ENCODE measurements around the gene SLC14A1.

SLC14A1 gene

DNA sequence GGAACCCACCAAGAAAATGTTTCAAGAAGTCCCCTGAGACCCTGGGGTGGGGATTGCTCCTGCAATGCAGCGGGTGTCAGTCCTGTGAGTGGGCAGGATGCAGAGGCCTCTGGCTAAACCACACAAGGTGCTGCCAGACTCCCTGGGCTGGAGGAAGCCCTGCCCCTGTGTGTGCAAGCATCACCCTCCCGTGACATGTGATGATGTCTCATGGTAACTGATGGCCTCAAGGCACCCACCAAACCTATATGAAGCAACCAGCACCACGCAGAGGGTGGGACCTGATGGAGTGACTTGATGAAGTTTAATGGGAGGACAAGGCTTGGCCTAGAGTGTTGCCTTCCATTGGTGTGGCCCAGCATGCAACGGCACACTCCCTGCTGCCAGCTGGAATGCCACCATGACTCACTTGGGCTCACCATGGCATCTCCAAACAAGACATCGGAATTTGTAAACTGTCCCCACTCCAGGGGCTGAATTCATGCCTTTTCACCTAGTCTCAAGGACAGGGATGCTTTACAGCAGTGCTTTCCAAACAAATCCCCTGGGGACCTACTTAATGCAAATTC lies 8.7 kb upstream of the SLC14A1 start:
- no peak for DNase-seq (ENCODE audit: extremely low read depth, low read depth)
- TF ChIP-seq, protein P1, sequence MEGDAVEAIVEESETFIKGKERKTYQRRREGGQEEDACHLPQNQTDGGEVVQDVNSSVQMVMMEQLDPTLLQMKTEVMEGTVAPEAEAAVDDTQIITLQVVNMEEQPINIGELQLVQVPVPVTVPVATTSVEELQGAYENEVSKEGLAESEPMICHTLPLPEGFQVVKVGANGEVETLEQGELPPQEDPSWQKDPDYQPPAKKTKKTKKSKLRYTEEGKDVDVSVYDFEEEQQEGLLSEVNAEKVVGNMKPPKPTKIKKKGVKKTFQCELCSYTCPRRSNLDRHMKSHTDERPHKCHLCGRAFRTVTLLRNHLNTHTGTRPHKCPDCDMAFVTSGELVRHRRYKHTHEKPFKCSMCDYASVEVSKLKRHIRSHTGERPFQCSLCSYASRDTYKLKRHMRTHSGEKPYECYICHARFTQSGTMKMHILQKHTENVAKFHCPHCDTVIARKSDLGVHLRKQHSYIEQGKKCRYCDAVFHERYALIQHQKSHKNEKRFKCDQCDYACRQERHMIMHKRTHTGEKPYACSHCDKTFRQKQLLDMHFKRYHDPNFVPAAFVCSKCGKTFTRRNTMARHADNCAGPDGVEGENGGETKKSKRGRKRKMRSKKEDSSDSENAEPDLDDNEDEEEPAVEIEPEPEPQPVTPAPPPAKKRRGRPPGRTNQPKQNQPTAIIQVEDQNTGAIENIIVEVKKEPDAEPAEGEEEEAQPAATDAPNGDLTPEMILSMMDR (IDR thresholded peaks at IDR 0.05; ENCODE audit: low read depth, low read length, missing control alignments) = no peak
- no peak overlapping the region for H3K4me3 ChIP-seq (replicated peaks; ENCODE audit: low read depth, low read length)

GRCh38 chr18:45719106-45719505 lies 4.9 kb upstream of the SLC14A1 start:
- TF ChIP-seq, protein P1 (IDR thresholded peaks at IDR 0.05; ENCODE audit: low read depth, low read length, missing control alignments) = no peak
- no peak overlapping the region for H3K4me3 ChIP-seq (replicated peaks; ENCODE audit: low read depth, low read length)
- no peak for DNase-seq (ENCODE audit: extremely low read depth, low read depth)

DNA sequence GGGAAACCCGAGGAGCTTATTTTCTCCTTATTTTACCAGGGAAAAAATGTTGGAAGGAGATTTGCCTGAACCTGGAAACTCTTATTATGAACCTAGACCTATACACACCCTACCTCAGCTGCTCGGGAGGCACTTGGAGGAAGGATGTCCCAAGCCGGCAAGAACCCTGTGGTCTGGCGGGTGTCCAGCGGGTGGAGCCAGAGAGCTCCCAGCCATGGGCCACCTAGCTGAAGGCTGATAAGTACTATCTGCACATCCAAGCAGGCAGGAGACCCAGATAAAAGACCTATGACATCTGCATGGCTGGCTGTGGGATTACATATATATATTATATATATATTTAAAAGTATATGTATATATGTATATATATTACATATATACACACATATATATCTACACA lies 1.1 kb upstream of the SLC14A1 start:
- TF ChIP-seq, protein P1 (IDR thresholded peaks at IDR 0.05; ENCODE audit: low read depth, low read length, missing control alignments) = peak; percentile 87
- DNase-seq (ENCODE audit: extremely low read depth, low read depth) = peak; percentile 52
- no peak overlapping the region for H3K4me3 ChIP-seq (replicated peaks; ENCODE audit: low read depth, low read length)

DNA sequence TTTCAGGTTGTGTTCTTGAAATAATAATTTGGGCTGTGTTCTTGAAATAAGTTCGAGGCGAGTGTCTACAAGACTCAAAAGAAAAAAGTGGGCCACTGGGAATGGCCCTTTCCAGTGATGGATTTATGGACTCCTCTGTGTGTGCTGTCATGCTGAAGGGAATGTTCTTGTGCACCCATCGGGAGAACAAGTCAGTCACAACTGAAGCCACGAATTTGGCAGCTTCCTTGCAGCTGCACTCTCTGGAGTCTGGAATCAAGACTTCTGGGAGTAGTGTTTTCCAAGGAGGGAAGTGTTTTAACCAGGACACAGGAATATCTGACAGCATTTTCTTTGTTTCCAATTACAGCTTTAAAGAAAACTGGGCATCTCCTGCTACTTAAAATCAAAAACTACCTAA lies 620 bp downstream of the SLC14A1 start:
- no peak for DNase-seq (ENCODE audit: extremely low read depth, low read depth)
- TF ChIP-seq, protein P1 (IDR thresholded peaks at IDR 0.05; ENCODE audit: low read depth, low read length, missing control alignments) = no peak
- no peak overlapping the region for H3K4me3 ChIP-seq (replicated peaks; ENCODE audit: low read depth, low read length)

GRCh38 chr18:45725336-45725735 lies 1.4 kb downstream of the SLC14A1 start:
- TF ChIP-seq, protein P1 (IDR thresholded peaks at IDR 0.05; ENCODE audit: low read depth, low read length, missing control alignments) = no peak
- DNase-seq (ENCODE audit: extremely low read depth, low read depth) = no peak
- no peak overlapping the region for H3K4me3 ChIP-seq (replicated peaks; ENCODE audit: low read depth, low read length)

DNA sequence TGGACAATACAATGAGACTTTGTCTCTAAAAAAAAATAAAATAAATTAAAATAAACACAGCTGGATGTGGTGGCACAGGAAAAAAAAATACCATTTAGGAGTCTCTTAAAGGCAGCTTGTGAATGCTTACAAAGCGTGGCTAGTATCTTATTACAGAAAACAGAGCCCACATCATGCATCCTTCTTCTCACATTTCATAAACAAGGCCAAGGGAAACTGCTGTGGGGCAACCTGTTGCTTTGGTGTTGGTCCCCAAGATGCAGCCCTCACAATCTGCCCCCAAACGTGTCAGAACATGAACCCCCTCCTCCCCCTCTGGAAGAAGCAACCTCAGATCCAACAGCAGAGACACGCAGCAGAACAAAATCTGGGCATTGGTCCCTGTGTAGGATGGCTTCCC lies 2.6 kb downstream of the SLC14A1 start:
- no peak for DNase-seq (ENCODE audit: extremely low read depth, low read depth)
- H3K4me3 ChIP-seq (replicated peaks; ENCODE audit: low read depth, low read length) = no peak overlapping the region
- TF ChIP-seq, protein P1 (IDR thresholded peaks at IDR 0.05; ENCODE audit: low read depth, low read length, missing control alignments) = no peak

- TF ChIP-seq, protein P1 (IDR thresholded peaks at IDR 0.05; ENCODE audit: low read depth, low read length, missing control alignments) = no peak
- H3K4me3 ChIP-seq (replicated peaks; ENCODE audit: low read depth, low read length) = no peak overlapping the region
- DNase-seq (ENCODE audit: extremely low read depth, low read depth) = no peak
Observed at GRCh38 chr18:45727068-45727467, 3.1 kb downstream of the SLC14A1 start.
